H1 (cell line): Measurements from ENCODE around the gene TUT7. TPM values are rescaled to one million over a fixed set of nuclear protein-coding genes. Genes with fewer than 3 reads are reported as not detected.

Source experiments
- CTCF ChIA-PET: fragments of 300-600 bp; sonication (Branson Sonifier 250); formaldehyde crosslinking; loops from one replicate; lab custom pipeline; 2021; ENCODE audit not compliant: partially characterized antibody; lab: Charles Lee
- POLR2A ChIA-PET: fragments of 300-600 bp; sonication (Branson Sonifier 250); formaldehyde crosslinking; loops from one replicate; lab custom pipeline; 2021; ENCODE audit warnings: inconsistent platforms; ENCODE audit not compliant: partially characterized antibody; lab: Charles Lee
- DNase-seq, 2 experiments: peaks; one replicate each; pipeline versions ENCODE4 v3.0.0 to v3.0.0-alpha.2; 2010 to 2022; ENCODE audit warnings: low spot score in 2 of 2, low read depth in 1 of 2, mixed read lengths in 1 of 2
- FAIRE-seq: peaks from 2 replicates; lab custom pipeline; 2011; peaks lifted over from hg19 to GRCh38; lab: Jason Lieb, UNC
- H2AFZ ChIP-seq: 2 replicates; pipeline ENCODE4 v1.8.1; 2012; ENCODE audit warnings: low read length, inconsistent platforms
- H2AK5ac ChIP-seq: 2 replicates; pipeline ENCODE4 v1.6.1; 2013; ENCODE audit warnings: low read depth, low read length
- H2BK120ac ChIP-seq: replicated peaks from 2 replicates; pipeline ENCODE3; 2013; ENCODE audit warnings: low read depth, low read length, inconsistent platforms
- H2BK12ac ChIP-seq: 2 replicates; pipeline ENCODE4 v1.6.1; 2013; ENCODE audit warnings: low read depth, low read length
- H2BK15ac ChIP-seq: 2 replicates; pipeline ENCODE4 v1.6.1; 2013; ENCODE audit warnings: low read length
- H2BK20ac ChIP-seq: 2 replicates; pipeline ENCODE4 v1.6.1; 2013; ENCODE audit warnings: low read length
- H2BK5ac ChIP-seq: 2 replicates; pipeline ENCODE4 v1.6.1; 2013; ENCODE audit warnings: low read depth, low read length
- H3K14ac ChIP-seq: 2 replicates; pipeline ENCODE4 v1.6.1; 2013; ENCODE audit warnings: inconsistent platforms; ENCODE audit not compliant: insufficient read length
- H3K18ac ChIP-seq: 2 replicates; pipeline ENCODE4 v1.6.1; 2013; ENCODE audit warnings: low read length; ENCODE audit errors: extremely low read depth
- H3K23ac ChIP-seq: 2 replicates; pipeline ENCODE4 v1.6.1; 2013; ENCODE audit warnings: inconsistent platforms; ENCODE audit not compliant: insufficient read length
- H3K23me2 ChIP-seq: 2 replicates; pipeline ENCODE4 v1.6.1; 2013; ENCODE audit warnings: low read depth, low read length
- H3K27ac ChIP-seq: 2 replicates; pipeline ENCODE4 v1.6.1; 2011; ENCODE audit warnings: low read depth, low read length, inconsistent platforms
- H3K27me3 ChIP-seq, 4 experiments: replicated peaks in 1 of 4; 1 replicate in 1 of 4; 2 replicates in 3 of 4; pipeline versions ENCODE4 v1.6.1 to v1.8.1; 2011 to 2013; ENCODE audit warnings: low read length in 3 of 4, mild to moderate bottlenecking in 3 of 4, inconsistent platforms in 2 of 4, mixed read lengths in 2 of 4, moderate library complexity in 1 of 4; ENCODE audit not compliant: control insufficient read depth in 3 of 4, insufficient read depth in 3 of 4; ENCODE audit errors: extremely low read depth in 1 of 4
- H3K36me3 ChIP-seq, 4 experiments: 2 replicates each; pipeline versions ENCODE4 v1.6.1 to v1.8.1; 2011 to 2013; ENCODE audit warnings: mild to moderate bottlenecking in 4 of 4, low read length in 3 of 4, moderate library complexity in 2 of 4, control low read depth in 1 of 4, inconsistent platforms in 1 of 4; ENCODE audit not compliant: insufficient read depth in 4 of 4, control insufficient read depth in 2 of 4
- H3K4ac ChIP-seq: replicated peaks from 2 replicates; pipeline ENCODE3; 2013; ENCODE audit warnings: low read length, low read depth, mixed read lengths, inconsistent platforms; ENCODE audit not compliant: insufficient read length
- H3K4me1 ChIP-seq, 4 experiments: replicated peaks in 1 of 4; 1 replicate in 1 of 4; 2 replicates in 3 of 4; pipeline versions ENCODE4 v1.6.1 to v1.8.1; 2011 to 2013; ENCODE audit warnings: low read length in 3 of 4, inconsistent platforms in 2 of 4, mixed read lengths in 1 of 4; ENCODE audit not compliant: insufficient read depth in 4 of 4, control insufficient read depth in 3 of 4
- H3K4me2 ChIP-seq, 2 experiments: 2 replicates each; pipeline versions ENCODE4 v1.6.1 to v1.8.1; 2011 to 2013; ENCODE audit warnings: low read depth in 2 of 2, low read length in 2 of 2, control low read depth in 1 of 2, inconsistent platforms in 1 of 2, mild to moderate bottlenecking in 1 of 2; ENCODE audit not compliant: insufficient read depth in 1 of 2
- H3K4me3 ChIP-seq, 4 experiments: fragments of 200-600, 300-600 bp in 1 of 4; sonication (generic), shearing (Covaris generic), sonication (Bioruptor Twin) in 1 of 4; 2 replicates each; pipeline versions ENCODE4 v1.5.1 to v1.8.1; 2011 to 2016; ENCODE audit warnings: low read length in 4 of 4, low read depth in 3 of 4, control low read depth in 2 of 4, inconsistent platforms in 2 of 4, mild to moderate bottlenecking in 2 of 4, mixed read lengths in 1 of 4, moderate library complexity in 1 of 4; ENCODE audit not compliant: insufficient read depth in 2 of 4; ENCODE audit errors: extremely low read depth in 1 of 4
- H3K56ac ChIP-seq: replicated peaks from 2 replicates; pipeline ENCODE3; 2013; ENCODE audit warnings: low read depth, mild to moderate bottlenecking, mixed read lengths, low read length, inconsistent platforms; ENCODE audit not compliant: insufficient read length
- H3K79me1 ChIP-seq: 2 replicates; pipeline ENCODE4 v1.6.1; 2013; ENCODE audit warnings: low read depth, low read length, control low read depth
- H3K79me2 ChIP-seq, 2 experiments: 2 replicates each; pipeline versions ENCODE4 v1.6.1 to v1.8.1; 2012 to 2013; ENCODE audit warnings: low read length in 2 of 2, mild to moderate bottlenecking in 2 of 2, inconsistent platforms in 1 of 2; ENCODE audit not compliant: insufficient read depth in 2 of 2, control insufficient read depth in 1 of 2
- H3K9ac ChIP-seq, 4 experiments: replicated peaks in 1 of 4; 1 replicate in 1 of 4; 2 replicates in 3 of 4; pipeline versions ENCODE4 v1.6.1 to v1.8.1; 2011 to 2013; ENCODE audit warnings: low read depth in 3 of 4, low read length in 3 of 4, control low read depth in 2 of 4, mild to moderate bottlenecking in 2 of 4, moderate library complexity in 2 of 4, inconsistent platforms in 1 of 4; ENCODE audit errors: extremely low read depth in 1 of 4
- H3K9me3 ChIP-seq, 2 experiments: 2 replicates each; pipeline versions ENCODE4 v1.6.1 to v1.8.1; 2012 to 2013; ENCODE audit warnings: mild to moderate bottlenecking in 2 of 2, moderate library complexity in 2 of 2, control low read depth in 1 of 2, inconsistent platforms in 1 of 2, low read depth in 1 of 2, low read length in 1 of 2, mixed read lengths in 1 of 2; ENCODE audit not compliant: insufficient read depth in 2 of 2
- H4K20me1 ChIP-seq, 2 experiments: replicated peaks in 1 of 2; 2 replicates each; pipeline versions ENCODE3 to v1.8.1; 2011 to 2013; ENCODE audit warnings: inconsistent platforms in 2 of 2, low read length in 2 of 2, mild to moderate bottlenecking in 1 of 2; ENCODE audit not compliant: insufficient read depth in 2 of 2, control insufficient read depth in 1 of 2
- H4K5ac ChIP-seq: 2 replicates; pipeline ENCODE4 v1.6.1; 2013; ENCODE audit warnings: low read length, low read depth, mixed read lengths, inconsistent platforms; ENCODE audit not compliant: insufficient read length
- H4K8ac ChIP-seq: 2 replicates; pipeline ENCODE4 v1.8.0; 2013; ENCODE audit warnings: mild to moderate bottlenecking, moderate library complexity, low read length, inconsistent platforms; ENCODE audit not compliant: insufficient read depth; ENCODE audit errors: extremely low read depth
- H4K91ac ChIP-seq: replicated peaks from 2 replicates; pipeline ENCODE3; 2013; ENCODE audit warnings: low read length, mixed read lengths, inconsistent platforms; ENCODE audit not compliant: insufficient read length
- BACH1 ChIP-seq: IDR thresholded peaks from 2 replicates; pipeline ENCODE4 v1.6.1; 2012; ENCODE audit warnings: low read length, improper control_type of control experiment
- CEBPB ChIP-seq: IDR thresholded peaks from 2 replicates; pipeline ENCODE4 v1.6.1; 2012; ENCODE audit warnings: low read depth, low read length
- CREB1 ChIP-seq: IDR thresholded peaks from 2 replicates; pipeline ENCODE4 v1.6.1; 2012; ENCODE audit warnings: inconsistent platforms
- NRF1 ChIP-seq: IDR thresholded peaks from 2 replicates; pipeline ENCODE4 v1.6.1; 2011; ENCODE audit warnings: mild to moderate bottlenecking, low read depth, low read length, improper control_type of control experiment
- RXRA ChIP-seq: IDR thresholded peaks from 2 replicates; pipeline ENCODE4 v1.6.1; 2011; ENCODE audit warnings: low read depth, mild to moderate bottlenecking, low read length, moderate library complexity; ENCODE audit not compliant: insufficient read depth
- SAP30 ChIP-seq: fragments of 300-600 bp; sonication (generic); IDR thresholded peaks from 2 replicates; pipeline ENCODE4 v1.7.1; 2012; ENCODE audit warnings: low read length, moderate library complexity, mild to moderate bottlenecking, inconsistent platforms; ENCODE audit not compliant: insufficient read depth, insufficient replicate concordance
- SP2 ChIP-seq: IDR thresholded peaks from 2 replicates; pipeline ENCODE4 v1.6.1; 2012; ENCODE audit warnings: mild to moderate bottlenecking, low read length, inconsistent platforms
- TAF7 ChIP-seq: optimal IDR thresholded peaks from 2 replicates; pipeline ENCODE3; 2011; ENCODE audit warnings: low read depth, mild to moderate bottlenecking, inconsistent platforms, low read length, moderate library complexity, borderline replicate concordance
- WGBS, 2 experiments: shearing (Covaris generic) in 1 of 2; methylation state at CpG; one replicate each; pipeline versions ENCODE4 v1.1.6 to v1.1.7; 2013 to 2015; ENCODE audit warnings: low lambda C conversion rate in 2 of 2, mixed read lengths in 2 of 2, inconsistent platforms in 1 of 2, low coverage in 1 of 2, missing lambda C conversion rate in 1 of 2; ENCODE audit not compliant: insufficient replicate concordance in 2 of 2, insufficient coverage in 1 of 2, insufficient read length in 1 of 2; ENCODE audit errors: extremely low coverage in 1 of 2, missing lambda C conversion rate in 1 of 2; 5-methylcytosine and 5-hydroxymethylcytosine counted together
- polyA plus RNA-seq, 7 experiments: library from polyadenylated mRNA; depleted of rRNA in 3 of 7; stranded (reverse) in 5 of 7; unstranded in 2 of 7; fragments of >200 nt in 5 of 7; fragments of 200-250 nt in 2 of 7; gene quantifications; 1 replicate in 5 of 7; 2 replicates in 1 of 7; 4 replicates in 1 of 7; pipeline versions ENCODE4 v1.2.1 to v1.2.3, GENCODE V29; 2011 to 2013; ENCODE audit warnings: missing spikeins in 2 of 7, mixed read lengths in 2 of 7
- total RNA-seq: library from RNA; stranded (reverse); fragmentation: NEBNext Ultra II Directional; extraction: Animal tissue kit (Norgen Biotek cat#: 25700); gene quantifications from 2 replicates; pipeline ENCODE4 v1.2.1, GENCODE V29; 2021

Gene TUT7
- total and polyA plus RNA-seq, 2 of the 8 experiments (the other 6 are each of a cell fraction or from before 2014, with no cell fraction given) = 4.8 to 19.3 TPM

DNA sequence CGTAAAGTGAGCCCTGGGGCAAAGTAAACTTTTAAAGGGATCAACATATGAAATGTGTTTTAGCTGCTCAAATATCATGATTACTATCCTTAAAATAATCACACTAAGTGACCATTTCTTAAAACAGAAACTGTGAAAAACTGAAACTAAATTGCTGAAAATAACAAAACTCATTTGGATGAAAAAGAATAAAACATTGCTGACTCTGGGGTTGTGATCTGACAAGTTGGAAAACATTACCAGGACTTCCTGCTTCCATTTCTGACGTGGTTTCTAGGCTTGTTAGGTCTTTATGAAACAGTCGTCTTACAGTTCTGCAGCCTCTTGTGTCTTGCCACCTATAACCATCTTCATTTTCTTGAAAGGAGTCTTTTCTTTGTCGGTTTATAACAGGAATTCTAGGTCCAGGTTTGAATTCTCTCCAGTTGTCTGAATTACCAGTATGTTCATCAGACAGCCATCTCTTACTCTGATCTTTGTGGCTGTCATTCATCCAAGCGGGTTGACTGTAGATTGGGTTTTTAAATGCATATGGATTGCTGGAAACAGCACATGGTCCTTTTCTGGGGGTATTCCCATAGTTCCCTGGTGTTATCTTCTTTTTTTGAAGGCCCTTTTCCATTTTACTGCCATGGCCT, 1.7 kb downstream of the TUT7 start:
- no peak overlapping the region for H3K56ac ChIP-seq
- 90% methylated on average over 5 of the region's 5 CpGs; no CpG with 5 or more reads in 1 of the 2 experiments for WGBS, 2 experiments
- CTCF ChIA-PET = interaction anchor here (0.6 kb wide), 1 partner anchor 10 kb away, joined by 3 read pairs; no protein-coding TSS in a partner anchor
- H3K4me3 ChIP-seq = peak overlapping the region in 1 of 4 experiments; percentile 97; a peak in 3 of 8 replicates
- H3K4me1 ChIP-seq = peaks cover 0 to 3% (median 0%) of the 10 kb centered on the region in 4 experiments; a peak in 1 of 7 replicates
- no peak overlapping the region for H2BK120ac ChIP-seq
- H2AFZ ChIP-seq = no peak overlapping the region
- no peak overlapping the region for H4K8ac ChIP-seq
- no peak overlapping the region for H3K18ac ChIP-seq
- H3K27ac ChIP-seq = no peak overlapping the region
- H3K23me2 ChIP-seq = no peaks in the 10 kb centered on the region
- no peak overlapping the region for H2BK15ac ChIP-seq
- H3K9me3 ChIP-seq = no peaks in the 10 kb centered on the region
- H4K20me1 ChIP-seq = no peaks in the 10 kb centered on the region
- no peak overlapping the region for H2BK12ac ChIP-seq
- H2BK20ac ChIP-seq = no peak overlapping the region
- no peak for DNase-seq
- H3K23ac ChIP-seq = no peak overlapping the region
- no peak overlapping the region for H2AK5ac ChIP-seq
- no peak overlapping the region for H2BK5ac ChIP-seq
- peak overlapping the region; percentile 62 to 76; a peak in 3 of 4 replicates for H3K4me2 ChIP-seq
- H3K9ac ChIP-seq = no peak overlapping the region
- H3K79me1 ChIP-seq = no peaks in the 10 kb centered on the region
- TF ChIP-seq CEBPB = no peak
- no peak for TF ChIP-seq SAP30
- no peak for TF ChIP-seq BACH1
- TF ChIP-seq RXRA = no peak
- TF ChIP-seq CREB1 = no peak
- TF ChIP-seq TAF7 = no peak
- no peak for TF ChIP-seq NRF1
- TF ChIP-seq SP2 = no peak
- TF ChIP-seq, all 59 proteins: peak for 0
- POLR2A ChIA-PET = interaction anchor here (0.9 to 1.5 kb wide), 3 partner anchors 24 to 57 kb away, joined by 3 to 4 read pairs (median 3); no protein-coding TSS in a partner anchor
- Histone ChIP-seq H3K79me2 (peaks cover 0 to 54% of the 10 kb centered on the region in 2 experiments; a peak in 2 of 4 replicates), H3K27me3 (peaks cover 0 to 3% (median 0%) of the 10 kb centered on the region in 4 experiments; a peak in 1 of 7 replicates), H3K36me3 (peaks cover 0 to 11% (median 3%) of the 10 kb centered on the region in 4 experiments; a peak in 3 of 8 replicates), H4K91ac (no peak overlapping the region), H4K5ac (no peak overlapping the region), H3K4ac (no peak overlapping the region), H3K14ac (no peak overlapping the region)
- FAIRE-seq = no peak
